Esophagus muscularis mucosa (tissue), 4 donors: ENCODE data around the gene PLCB3. TPM values are rescaled to one million over a fixed set of nuclear protein-coding genes. Genes with fewer than 3 reads are reported as not detected.
A peak's percentile ranks its signal among the peaks of the same experiment; 100 is the strongest.

ENCODE experiments used
- DNase-seq: peaks from one replicate; pipeline ENCODE4 v3.0.0-alpha.2; 2017; ENCODE audit errors: extremely low spot score
- H3K27ac ChIP-seq, 4 donors: fragments of 200-600 bp; sonication (generic); replicated peaks in 1 of 4; 1 replicate in 3 of 4; 2 replicates in 1 of 4; pipeline ENCODE4 v1.5.1; 2016 to 2019; ENCODE audit warnings: mild to moderate bottlenecking in 1 of 4
- H3K27me3 ChIP-seq, 4 donors: fragments of 200-600 bp; sonication (generic); one replicate each; pipeline versions ENCODE4 v1.5.1 to v1.6.0; 2016 to 2019
- H3K36me3 ChIP-seq, 4 donors: fragments of 200-600 bp; sonication (generic); one replicate each; pipeline ENCODE4 v1.5.1; 2016 to 2019
- H3K4me1 ChIP-seq, 4 donors: fragments of 200-600 bp; sonication (generic); one replicate each; pipeline ENCODE4 v1.5.1; 2016 to 2019
- H3K4me3 ChIP-seq, 4 donors: fragments of 200-600 bp; sonication (generic); 1 replicate in 2 of 4; 2 replicates in 2 of 4; pipeline ENCODE4 v1.5.1; 2016 to 2019; ENCODE audit warnings: mild to moderate bottlenecking in 4 of 4, moderate library complexity in 1 of 4
- H3K9me3 ChIP-seq, 4 donors: fragments of 200-600 bp; sonication (generic); 1 replicate in 3 of 4; 2 replicates in 1 of 4; pipeline ENCODE4 v1.5.1; 2016 to 2019
- EP300 ChIP-seq: sonication (generic); formaldehyde crosslinking; IDR thresholded peaks from one replicate; pipeline ENCODE4 v1.6.1; 2017; ENCODE audit warnings: antibody characterized with exemption
- POLR2A ChIP-seq: fragments of 450-650 bp; IDR thresholded peaks from one replicate; pipeline ENCODE4 v1.6.1; 2017; ENCODE audit warnings: antibody characterized with exemption, moderate library complexity, mild to moderate bottlenecking, low read depth
- POLR2AphosphoS5 ChIP-seq, 2 donors: sonication (generic); formaldehyde crosslinking; IDR thresholded peaks; one replicate each; pipeline ENCODE4 v1.6.1; 2017; ENCODE audit warnings: antibody characterized with exemption in 2 of 2
- WGBS: methylation state at CpG from one replicate; pipeline ENCODE4 v1.1.5; 2018; 5-methylcytosine and 5-hydroxymethylcytosine counted together
- intact Hi-C: fragments of 100-400 bp; cut with DNase I; formaldehyde crosslinking; loops from one replicate; pipeline ENCODE4 v1.15.1; 2023
- total RNA-seq, 4 donors: library from RNA; depleted of rRNA; stranded (reverse); fragments of >200 nt; gene quantifications; one replicate each; pipeline versions ENCODE4 v1.1.0 to v1.2.1, GENCODE V29; 2016
- TF ChIP-seq, protein P1 (sequence below), 3 experiments: fragments of 200-600 bp in 2 of 3; fragments of 450-650 bp in 1 of 3; sonication (generic) in 2 of 3; IDR thresholded peaks; one replicate each; pipeline ENCODE4 v1.5.1; 2017 to 2019; ENCODE audit warnings: antibody characterized with exemption in 3 of 3, mild to moderate bottlenecking in 2 of 3, moderate library complexity in 1 of 3

The PLCB3 gene
- total RNA-seq, 4 donors from 2014 or later: 18.9 to 36.5 (median 25.3) TPM

DNA sequence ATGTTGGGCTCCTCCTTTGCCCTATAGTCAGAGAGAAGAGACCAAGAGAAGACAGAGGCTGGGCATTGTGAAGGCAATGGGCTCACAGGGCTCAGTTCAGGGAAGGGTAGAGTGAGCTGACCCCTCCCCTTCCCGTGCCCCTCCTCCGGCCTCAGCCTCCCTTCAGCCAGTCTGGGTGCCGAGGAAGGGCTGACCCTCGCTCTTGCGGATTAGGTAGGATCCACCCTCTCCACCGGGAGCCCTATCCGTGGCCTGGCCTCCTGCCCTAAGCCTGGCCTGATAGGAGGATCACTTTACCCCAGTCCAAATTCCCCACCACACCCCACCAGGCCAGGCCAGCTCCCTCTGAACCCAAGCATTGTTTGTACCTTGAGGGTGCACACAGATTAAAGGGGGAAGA, 2.8 kb upstream of the PLCB3 start:
- TF ChIP-seq EP300 (no peak), POLR2AphosphoS5 (IDR thresholded peaks at IDR 0.05) (no peak), POLR2A (no peak)
- TF ChIP-seq, protein P1, sequence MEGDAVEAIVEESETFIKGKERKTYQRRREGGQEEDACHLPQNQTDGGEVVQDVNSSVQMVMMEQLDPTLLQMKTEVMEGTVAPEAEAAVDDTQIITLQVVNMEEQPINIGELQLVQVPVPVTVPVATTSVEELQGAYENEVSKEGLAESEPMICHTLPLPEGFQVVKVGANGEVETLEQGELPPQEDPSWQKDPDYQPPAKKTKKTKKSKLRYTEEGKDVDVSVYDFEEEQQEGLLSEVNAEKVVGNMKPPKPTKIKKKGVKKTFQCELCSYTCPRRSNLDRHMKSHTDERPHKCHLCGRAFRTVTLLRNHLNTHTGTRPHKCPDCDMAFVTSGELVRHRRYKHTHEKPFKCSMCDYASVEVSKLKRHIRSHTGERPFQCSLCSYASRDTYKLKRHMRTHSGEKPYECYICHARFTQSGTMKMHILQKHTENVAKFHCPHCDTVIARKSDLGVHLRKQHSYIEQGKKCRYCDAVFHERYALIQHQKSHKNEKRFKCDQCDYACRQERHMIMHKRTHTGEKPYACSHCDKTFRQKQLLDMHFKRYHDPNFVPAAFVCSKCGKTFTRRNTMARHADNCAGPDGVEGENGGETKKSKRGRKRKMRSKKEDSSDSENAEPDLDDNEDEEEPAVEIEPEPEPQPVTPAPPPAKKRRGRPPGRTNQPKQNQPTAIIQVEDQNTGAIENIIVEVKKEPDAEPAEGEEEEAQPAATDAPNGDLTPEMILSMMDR (IDR thresholded peaks at IDR 0.05): no peak
- no peak overlapping the region for H3K27ac ChIP-seq
- WGBS: no CpG with 5 or more reads among the region's 7 CpGs
- H3K9me3 ChIP-seq: no peaks in the 10 kb centered on the region
- peaks cover 45 to 75% (median 63%) of the 10 kb centered on the region in 4 donors for H3K4me1 ChIP-seq
- intact Hi-C loops: no loop called here
- no peak for DNase-seq
- H3K27me3 ChIP-seq: no peaks in the 10 kb centered on the region
- no peak overlapping the region for H3K4me3 ChIP-seq
- peaks cover 6 to 9% (median 8%) of the 10 kb centered on the region in 4 donors for H3K36me3 ChIP-seq

GRCh38 chr11:64249038-64249437, 2.3 kb upstream of the PLCB3 start:
- TF ChIP-seq POLR2AphosphoS5 (IDR thresholded peaks at IDR 0.05) (no peak), EP300 (no peak), POLR2A (no peak)
- TF ChIP-seq, protein P1 (IDR thresholded peaks at IDR 0.05): no peak
- H3K27ac ChIP-seq: no peak overlapping the region
- no peaks in the 10 kb centered on the region for H3K9me3 ChIP-seq
- intact Hi-C loops: no loop called here
- peaks cover 49 to 75% (median 67%) of the 10 kb centered on the region in 4 donors for H3K4me1 ChIP-seq
- WGBS: 87% methylated on average over 4 of the region's 4 CpGs
- no peaks in the 10 kb centered on the region for H3K27me3 ChIP-seq
- H3K4me3 ChIP-seq: no peak overlapping the region
- H3K36me3 ChIP-seq: peaks cover 2 to 5% (median 4%) of the 10 kb centered on the region in 4 donors
- no peak for DNase-seq

DNA sequence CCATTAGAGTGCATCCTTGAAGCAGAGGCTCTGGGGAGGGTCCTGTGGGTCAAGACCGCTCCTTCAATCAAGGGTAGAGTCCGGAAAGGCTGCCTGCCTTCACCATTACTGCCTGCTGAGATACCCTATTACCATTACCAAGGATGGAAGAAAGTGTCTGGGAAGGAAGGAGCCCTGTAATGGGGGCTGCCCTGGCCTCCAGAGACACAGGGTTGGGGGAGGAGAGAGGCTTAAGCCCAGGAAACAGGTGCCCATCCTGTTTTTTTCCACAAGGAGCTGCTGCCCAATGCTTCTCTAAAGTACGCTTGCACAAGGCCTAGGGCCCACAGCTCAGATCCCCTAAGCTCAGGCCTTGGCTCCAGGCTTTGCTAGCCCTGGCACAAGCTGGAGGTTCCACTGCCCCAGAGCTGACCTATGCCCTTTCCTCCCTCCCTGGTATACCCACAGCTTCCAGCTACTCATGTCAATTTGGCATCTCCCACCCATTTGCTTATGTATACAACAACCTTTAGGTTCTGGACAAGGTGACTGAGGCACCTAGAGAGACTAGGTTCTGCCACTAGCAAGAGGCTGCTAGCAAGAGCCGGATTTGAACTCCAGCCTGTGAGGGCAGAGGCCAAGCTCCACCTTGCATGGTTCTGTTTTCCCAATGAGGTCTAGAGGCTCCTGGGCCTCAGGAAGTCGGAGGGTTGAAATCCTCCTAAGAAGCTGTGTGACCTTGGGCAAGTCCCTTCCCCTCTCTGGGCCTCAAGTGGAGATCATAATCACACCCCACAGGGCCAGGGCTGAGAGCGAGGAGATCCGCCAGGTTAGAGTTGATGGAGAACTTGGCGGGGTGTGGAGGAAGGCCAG, 1.5 kb upstream of the PLCB3 start:
- no peaks in the 10 kb centered on the region for H3K27me3 ChIP-seq
- peaks cover 0 to 7% (median 6%) of the 10 kb centered on the region in 4 donors for H3K36me3 ChIP-seq
- H3K4me1 ChIP-seq: peaks cover 48 to 72% (median 65%) of the 10 kb centered on the region in 4 donors
- DNase-seq: no peak
- TF ChIP-seq POLR2AphosphoS5 (IDR thresholded peaks at IDR 0.05) (no peak), POLR2A (no peak), EP300 (no peak)
- TF ChIP-seq, protein P1 (IDR thresholded peaks at IDR 0.05): no peak
- no peak overlapping the region for H3K4me3 ChIP-seq
- no peaks in the 10 kb centered on the region for H3K9me3 ChIP-seq
- no peak overlapping the region for H3K27ac ChIP-seq
- intact Hi-C loops: no loop called here
- 89% methylated on average over 8 of the region's 8 CpGs for WGBS

DNA sequence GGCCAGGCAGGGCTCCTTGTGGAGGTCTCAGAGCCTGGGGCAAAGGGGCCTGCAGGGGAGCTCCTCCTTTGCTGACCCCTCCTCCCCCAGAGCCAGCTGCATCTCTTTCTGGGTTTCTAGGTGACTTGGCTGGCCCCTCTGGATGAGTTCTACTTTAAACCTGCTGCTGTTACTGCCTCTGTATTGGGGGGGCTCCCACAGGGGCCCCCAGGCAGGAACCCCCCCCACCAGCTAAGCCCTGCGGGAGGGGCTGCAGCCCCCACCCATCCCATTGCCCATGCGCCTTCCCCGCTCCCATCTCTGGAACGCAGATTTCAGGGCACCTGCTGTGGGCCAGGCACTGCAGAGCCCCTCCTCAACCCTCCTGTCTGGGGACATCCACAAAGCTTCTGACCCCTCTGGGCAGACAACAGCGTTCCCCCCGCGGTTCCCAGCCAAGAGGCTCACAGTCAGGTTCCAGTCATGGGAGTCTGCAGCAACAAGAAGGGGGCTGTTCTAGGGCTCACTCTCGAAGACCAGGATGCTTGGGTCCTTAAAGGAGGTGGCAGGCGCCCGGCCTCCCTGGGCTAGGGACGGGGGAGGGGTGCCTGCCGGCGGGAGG, 815 bp upstream of the PLCB3 start:
- Histone ChIP-seq H3K27ac (peak overlapping the region in 1 of 4 donors; percentile 81), H3K4me1 (peaks cover 40 to 67% (median 58%) of the 10 kb centered on the region in 4 donors), H3K4me3 (peak overlapping the region; percentile 88 to 93 (median 92)), H3K36me3 (peaks cover 3 to 14% (median 13%) of the 10 kb centered on the region in 4 donors), H3K9me3 (no peaks in the 10 kb centered on the region), H3K27me3 (no peaks in the 10 kb centered on the region)
- intact Hi-C loops: no loop called here
- no peak for TF ChIP-seq POLR2A
- TF ChIP-seq, protein P1 (IDR thresholded peaks at IDR 0.05): no peak
- TF ChIP-seq EP300: no peak
- no peak for TF ChIP-seq POLR2AphosphoS5 (IDR thresholded peaks at IDR 0.05)
- 0% methylated on average over 3 of the region's 13 CpGs for WGBS
- DNase-seq: no peak
